ENCODE results near the gene NID1.

Gene NID1

GRCh38 chr1:236065509-236066005 lies 667 bp upstream of the NID1 start:
- DNase-seq: no peak

- DNase-seq: peak in 1 of 2 experiments; percentile 27
Measured at GRCh38 chr1:236063919-236064673, 794 bp downstream of the NID1 start.

GRCh38 chr1:236063551-236063918 lies 1.4 kb downstream of the NID1 start:
- DNase-seq: no peak

GRCh38 chr1:236060286-236060685 lies 4.6 kb downstream of the NID1 start:
- no peak for DNase-seq

GRCh38 chr1:236059011-236059410 lies 5.9 kb downstream of the NID1 start:
- DNase-seq: no peak

GRCh38 chr1:236058141-236058934 lies 6.6 kb downstream of the NID1 start:
- peak; percentile 13 to 56 for DNase-seq

GRCh38 chr1:236057546-236057945 lies 7.3 kb downstream of the NID1 start:
- no peak for DNase-seq

GRCh38 chr1:236052232-236052993 lies 12.5 kb downstream of the NID1 start:
- DNase-seq: no peak

GRCh38 chr1:236051242-236051791 lies 13.6 kb downstream of the NID1 start:
- no peak for DNase-seq

- DNase-seq: no peak
Measured at GRCh38 chr1:236045771-236046170, 19.1 kb downstream of the NID1 start.

- no peak for DNase-seq
Measured at GRCh38 chr1:236044341-236044740, 20.5 kb downstream of the NID1 start.

- no peak for DNase-seq
Measured at GRCh38 chr1:236041631-236042618, 23.0 kb downstream of the NID1 start.

GRCh38 chr1:236039740-236040685 lies 24.9 kb downstream of the NID1 start:
- no peak for DNase-seq

GRCh38 chr1:236038034-236038433 lies 26.9 kb downstream of the NID1 start:
- DNase-seq: no peak

GRCh38 chr1:236035681-236036101 lies 29.2 kb downstream of the NID1 start:
- DNase-seq: no peak

GRCh38 chr1:236033336-236033735 lies 31.6 kb downstream of the NID1 start:
- no peak for DNase-seq

GRCh38 chr1:236030534-236030933 lies 34.4 kb downstream of the NID1 start:
- DNase-seq: no peak

GRCh38 chr1:236029428-236029940 lies 35.4 kb downstream of the NID1 start:
- DNase-seq: no peak

- no peak for DNase-seq
Measured at GRCh38 chr1:236027104-236027503, 37.8 kb downstream of the NID1 start.

GRCh38 chr1:236025836-236026235 lies 39.1 kb downstream of the NID1 start:
- DNase-seq: no peak
